SK-N-MC (cell line): Measurements from ENCODE around the gene PLXNC1.

Experiments used
- EZH2 ChIP-seq: fragments of 200-600 bp; sonication (generic); IDR thresholded peaks from one replicate; pipeline ENCODE4 v1.6.1; 2017; ENCODE audit warnings: antibody characterized with exemption
- POLR2AphosphoS5 ChIP-seq: IDR thresholded peaks from 2 replicates; pipeline ENCODE4 v1.6.1; 2012; ENCODE audit warnings: mild to moderate bottlenecking, low read depth, low read length, borderline replicate concordance

DNA sequence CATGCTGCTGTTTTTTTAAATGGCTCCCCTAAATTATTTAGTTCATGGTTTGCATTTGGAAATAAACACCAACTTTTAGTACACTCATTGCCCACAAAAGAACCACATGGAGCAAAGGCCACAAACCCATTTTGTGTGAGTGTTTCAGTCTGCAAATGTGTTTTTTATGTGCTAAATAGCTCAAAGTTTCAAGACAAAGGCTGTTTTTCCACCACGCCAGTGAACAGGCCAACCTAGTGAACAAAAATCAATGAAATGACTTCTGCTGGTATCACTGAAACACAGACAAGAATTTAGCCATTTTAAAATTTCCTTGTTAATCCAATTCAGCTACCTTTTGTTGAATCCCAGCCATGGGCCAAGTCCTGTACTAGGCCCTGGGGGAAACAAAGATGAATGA lies 52.3 kb downstream of the PLXNC1 start:
- no peak for TF ChIP-seq EZH2
- TF ChIP-seq POLR2AphosphoS5 = no peak
